K562 (cell line): Measurements from ENCODE around the gene RRBP1. TPM values are rescaled to one million over a fixed set of nuclear protein-coding genes. Genes with fewer than 3 reads are reported as not detected.

Experiments used
- ARID4B ChIP-seq: sonication (generic); formaldehyde crosslinking; IDR thresholded peaks from 2 replicates; pipeline ENCODE4 v1.8.0; 2022; ENCODE audit warnings: mild to moderate bottlenecking, missing genetic modification reagents
- CHD1 ChIP-seq: fragments of 200-600 bp; sonication (generic); IDR thresholded peaks from one replicate; pipeline ENCODE4 v1.6.1; 2012; ENCODE audit warnings: mild to moderate bottlenecking, moderate library complexity, low read length, inconsistent platforms
- CHD4 ChIP-seq: fragments of 200-600 bp; sonication (generic); IDR thresholded peaks from 3 replicates; pipeline ENCODE4 v1.6.1; 2012; ENCODE audit warnings: low read depth, mild to moderate bottlenecking, mixed read lengths, low read length, inconsistent platforms; ENCODE audit not compliant: insufficient read depth, insufficient replicate concordance, poor library complexity, severe bottlenecking
- CREB1 ChIP-seq, 2 experiments: sonication (generic) in 1 of 2; formaldehyde crosslinking in 1 of 2; IDR thresholded peaks; 2 replicates each; pipeline versions ENCODE4 v1.6.1 to v1.8.0; 2012 to 2022; ENCODE audit warnings: inconsistent platforms in 1 of 2, mild to moderate bottlenecking in 1 of 2, missing genetic modification reagents in 1 of 2, moderate library complexity in 1 of 2
- E4F1 ChIP-seq: fragments of 250-450 bp; sonication (Bioruptor Pico); IDR thresholded peaks from 2 replicates; pipeline ENCODE4 v1.5.0; 2021; ENCODE audit warnings: mild to moderate bottlenecking, borderline replicate concordance
- HBP1 ChIP-seq: fragments of 450-650 bp; formaldehyde crosslinking; IDR thresholded peaks from 2 replicates; pipeline ENCODE4 v1.4.0; 2022; ENCODE audit warnings: missing genetic modification characterization
- HOXB6 ChIP-seq: fragments of 250-450 bp; sonication (Bioruptor Pico); IDR thresholded peaks from 2 replicates; pipeline ENCODE4 v1.5.1; 2022; ENCODE audit warnings: mild to moderate bottlenecking, borderline replicate concordance
- ILF3 ChIP-seq: fragments of 450-650 bp; IDR thresholded peaks from 2 replicates; pipeline ENCODE4 v1.6.1; 2018; ENCODE audit warnings: antibody characterized with exemption, mild to moderate bottlenecking, moderate library complexity, borderline replicate concordance
- MCM5 ChIP-seq: fragments of 450-650 bp; IDR thresholded peaks from 2 replicates; pipeline ENCODE4 v1.6.1; 2016; ENCODE audit warnings: low read depth
- SFPQ ChIP-seq: fragments of 200-400 bp; formaldehyde crosslinking; IDR thresholded peaks from 2 replicates; pipeline ENCODE4 v1.6.1; 2017; ENCODE audit warnings: mild to moderate bottlenecking, low read depth, low read length, moderate library complexity
- TCF15 ChIP-seq: fragments of 250-450 bp; sonication (Bioruptor Pico); IDR thresholded peaks from 2 replicates; pipeline ENCODE4 v1.8.0; 2022; ENCODE audit warnings: moderate library complexity, mild to moderate bottlenecking, inconsistent platforms
- THAP7 ChIP-seq: fragments of 250-450 bp; sonication (Bioruptor Pico); IDR thresholded peaks from 2 replicates; pipeline ENCODE4 v1.5.0; 2021
- ZNF263 ChIP-seq: sonication (generic); formaldehyde crosslinking; IDR thresholded peaks from 2 replicates; pipeline ENCODE4 v1.8.0; 2022; ENCODE audit warnings: mild to moderate bottlenecking, missing genetic modification reagents, borderline replicate concordance
- polyA plus RNA-seq, 8 experiments: library from polyadenylated mRNA; depleted of rRNA in 4 of 8; stranded (reverse) in 5 of 8; unstranded in 3 of 8; fragments of >200 nt; fragmentation: Nextera tagmentation in 2 of 8; fragmentation: Illumina TruSeq in 1 of 8; extraction: Ambion mirVana in 2 of 8; extraction: Trizol in 1 of 8; gene quantifications; 2 replicates each; pipeline versions ENCODE4 v1.2.1 to v1.2.3, GENCODE V29; 2011 to 2014; ENCODE audit warnings: inconsistent platforms in 1 of 8, missing spikeins in 1 of 8
- total RNA-seq, 7 experiments: library from RNA; depleted of rRNA in 6 of 7; stranded (reverse); fragments of >200 nt in 6 of 7; fragmentation: Illumina TruSeq in 2 of 7; extraction: Trizol in 2 of 7; gene quantifications; 2 replicates each; pipeline versions ENCODE4 v1.2.1 to v1.2.3, GENCODE V29; 2011 to 2021; ENCODE audit warnings: low replicate concordance in 1 of 7

Gene RRBP1
- total and polyA plus RNA-seq, 9 of the 15 experiments (the other 6 are each of a cell fraction or from before 2014, with no cell fraction given), result 0.84 to 32.0 (median 17.6) TPM

- TF ChIP-seq E4F1 (CRISPR knock-in tag), result no peak
- no peak for TF ChIP-seq CREB1 (IDR thresholded peaks at IDR 0.05)
- no peak for TF ChIP-seq CREB1 (CRISPR knock-in tag; IDR thresholded peaks at IDR 0.05)
- TF ChIP-seq CHD1, result no peak
- TF ChIP-seq CHD4, result peak; percentile 64
- no peak for TF ChIP-seq MCM5
- no peak for TF ChIP-seq SFPQ
- TF ChIP-seq TCF15 (CRISPR knock-in tag), result no peak
- TF ChIP-seq ILF3, result no peak
- TF ChIP-seq HOXB6 (CRISPR knock-in tag), result no peak
- no peak for TF ChIP-seq ZNF263
- no peak for TF ChIP-seq ARID4B
- no peak for TF ChIP-seq HBP1 (CRISPR knock-in tag)
- TF ChIP-seq THAP7 (CRISPR knock-in tag), result no peak
Measured at GRCh38 chr20:17657898-17658647, 24.0 kb downstream of the RRBP1 start (continued).
